COLO668 (cell line): Measurements from ENCODE around the gene ZNF366.

Experiments
- DNase-seq: peaks from one replicate; lab custom pipeline; 2025; ENCODE audit not compliant: unreplicated experiment; lab: John Stamatoyannopoulos, UW

ZNF366 gene

GRCh38 chr5:72497823-72498222 is 9.4 kb downstream of the ZNF366 start:
- DNase-seq: no peak

- DNase-seq: no peak
Observed at GRCh38 chr5:72495410-72495809, 11.8 kb downstream of the ZNF366 start.

DNA sequence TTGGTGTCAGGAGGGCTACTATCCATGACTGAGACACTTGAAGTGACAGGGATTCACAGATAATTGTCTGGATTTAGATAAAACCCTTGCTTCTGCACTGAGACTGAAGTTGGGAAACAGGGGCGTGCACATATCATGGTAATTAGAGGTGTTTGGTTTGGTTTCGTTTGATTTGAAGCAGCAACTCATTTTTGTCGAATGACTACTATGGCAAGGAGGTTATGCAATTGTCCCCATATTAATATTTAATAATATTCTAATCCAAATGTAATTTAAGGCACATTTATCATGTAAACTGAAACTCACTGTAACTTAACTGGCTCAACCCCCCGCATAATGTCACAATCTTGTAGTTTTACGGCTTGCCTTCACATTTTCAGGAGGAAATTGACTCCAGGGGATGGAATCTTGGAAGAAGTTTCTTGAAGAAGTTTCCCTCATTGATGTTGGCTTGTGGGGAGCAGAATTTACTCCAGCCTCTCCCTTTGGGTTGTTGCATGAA is 12.5 kb downstream of the ZNF366 start:
- DNase-seq: no peak

DNA sequence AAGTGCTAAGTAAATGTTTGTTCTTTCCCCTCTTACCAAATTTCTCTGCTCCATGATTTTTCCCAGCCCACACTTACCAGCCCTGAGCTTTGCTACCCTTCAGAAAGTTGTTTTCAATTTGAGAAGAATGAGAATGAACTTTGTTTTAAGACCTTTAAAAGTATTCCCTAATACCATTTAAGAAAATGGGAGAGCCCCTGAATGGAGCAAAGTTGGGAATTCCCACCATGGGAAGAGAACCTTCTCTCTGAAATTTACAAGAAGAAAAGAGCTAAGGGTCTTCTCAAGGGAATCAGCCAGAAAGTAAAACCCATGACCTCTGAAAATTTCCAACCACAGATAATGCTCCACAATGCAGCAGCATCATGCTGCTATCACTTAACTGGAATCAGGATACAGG is 17.7 kb downstream of the ZNF366 start:
- no peak for DNase-seq

DNA sequence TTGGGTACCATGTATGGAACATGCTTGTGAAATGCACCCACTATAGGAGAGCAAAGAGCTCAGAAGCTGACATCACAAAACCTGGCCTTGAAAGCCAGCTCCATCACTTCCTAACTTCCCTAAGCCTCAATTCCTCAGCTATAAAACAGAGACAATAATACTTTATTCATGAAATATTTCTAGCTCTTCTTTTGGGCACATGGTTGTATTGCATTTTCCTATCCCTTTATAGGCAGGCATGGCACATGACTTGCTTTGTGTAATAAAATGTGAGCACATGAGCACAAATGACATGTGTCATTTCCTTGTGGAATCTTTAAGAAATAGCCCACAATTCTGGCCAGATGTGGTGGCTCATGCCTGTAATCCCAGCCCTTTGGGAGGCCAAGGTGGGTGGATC is 18.5 kb downstream of the ZNF366 start:
- DNase-seq: no peak

DNA sequence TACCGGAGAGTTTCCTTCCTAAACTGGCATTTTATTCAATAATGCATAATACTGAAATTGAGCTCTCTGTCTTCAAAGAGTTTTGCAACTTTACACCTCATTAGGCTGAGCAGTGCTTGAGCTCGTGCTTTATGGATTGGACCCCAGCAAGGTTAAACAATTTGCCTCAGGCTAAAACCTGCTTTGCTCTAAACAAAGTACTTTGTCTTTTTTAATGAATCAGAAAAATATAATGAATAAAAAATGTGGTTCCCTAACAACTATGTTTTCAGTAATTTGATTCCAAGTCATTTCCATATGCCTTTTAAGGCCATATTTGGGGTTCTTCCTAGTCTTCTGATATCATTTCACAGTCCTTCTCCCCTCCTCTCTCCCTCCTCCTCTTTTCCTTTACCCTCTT is 20.0 kb downstream of the ZNF366 start:
- no peak for DNase-seq

DNA sequence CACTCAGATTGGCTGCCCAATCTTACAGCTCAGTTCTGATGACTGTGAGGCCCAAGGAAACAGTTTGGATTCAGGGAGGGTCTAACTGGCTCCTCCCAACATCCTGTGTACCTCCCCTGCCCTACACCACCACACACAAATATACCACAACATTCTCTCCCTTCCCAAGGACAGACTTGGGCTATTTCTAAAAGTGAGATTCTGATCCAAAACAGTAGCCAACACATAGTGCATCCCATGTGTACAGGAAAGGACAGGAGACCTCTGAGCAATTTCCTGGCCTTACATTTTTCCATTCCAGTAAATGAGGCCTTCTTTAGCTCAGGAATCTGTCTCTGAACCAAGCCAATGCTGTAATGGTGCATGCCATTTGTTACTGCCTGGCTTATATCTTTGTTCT is 20.8 kb downstream of the ZNF366 start:
- no peak for DNase-seq

GRCh38 chr5:72485430-72485974 is 21.7 kb downstream of the ZNF366 start:
- DNase-seq: no peak

DNA sequence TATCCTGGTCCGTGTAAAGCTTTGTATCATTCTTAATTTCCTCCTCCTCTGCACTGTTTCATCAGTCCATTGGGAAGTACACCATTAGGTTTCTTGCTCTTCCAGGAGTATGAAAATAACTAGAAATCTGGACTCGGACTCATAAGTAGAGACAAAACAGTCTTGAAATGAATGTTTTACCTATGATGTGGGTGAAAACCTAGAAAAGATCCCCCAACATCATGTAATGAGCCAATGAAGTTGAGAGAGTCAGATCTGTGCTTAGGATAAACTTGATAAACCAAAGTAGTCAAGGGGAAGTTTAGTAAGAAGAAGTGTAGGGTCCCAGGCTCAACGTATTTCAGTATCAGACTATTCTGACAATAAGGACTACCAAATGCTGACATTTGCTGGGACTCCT is 25.2 kb downstream of the ZNF366 start:
- no peak for DNase-seq

GRCh38 chr5:72480841-72481240 is 26.4 kb downstream of the ZNF366 start:
- DNase-seq: no peak

GRCh38 chr5:72479921-72480320 is 27.3 kb downstream of the ZNF366 start:
- no peak for DNase-seq

GRCh38 chr5:72478684-72479083 is 28.5 kb downstream of the ZNF366 start:
- DNase-seq: no peak

- no peak for DNase-seq
Observed at GRCh38 chr5:72478276-72478675, 28.9 kb downstream of the ZNF366 start.

DNA sequence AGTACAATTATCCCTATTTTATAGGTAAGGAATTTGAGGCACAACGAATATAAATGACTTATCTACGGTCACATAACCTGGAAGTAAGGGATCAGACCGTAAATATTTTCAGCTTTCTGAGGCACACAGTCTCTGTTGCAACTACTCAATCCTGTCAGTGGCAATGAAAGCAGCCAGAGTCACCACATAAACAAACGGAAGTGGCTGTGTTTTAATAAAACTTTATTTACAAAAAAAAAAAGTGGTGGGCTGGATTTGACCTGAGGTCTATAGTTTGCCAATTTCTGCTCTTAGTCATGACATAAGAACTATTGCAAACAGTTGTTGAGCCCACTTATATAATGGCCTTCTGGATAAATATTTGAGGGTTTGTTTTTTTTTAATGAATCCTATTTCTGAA is 29.6 kb downstream of the ZNF366 start:
- no peak for DNase-seq

DNA sequence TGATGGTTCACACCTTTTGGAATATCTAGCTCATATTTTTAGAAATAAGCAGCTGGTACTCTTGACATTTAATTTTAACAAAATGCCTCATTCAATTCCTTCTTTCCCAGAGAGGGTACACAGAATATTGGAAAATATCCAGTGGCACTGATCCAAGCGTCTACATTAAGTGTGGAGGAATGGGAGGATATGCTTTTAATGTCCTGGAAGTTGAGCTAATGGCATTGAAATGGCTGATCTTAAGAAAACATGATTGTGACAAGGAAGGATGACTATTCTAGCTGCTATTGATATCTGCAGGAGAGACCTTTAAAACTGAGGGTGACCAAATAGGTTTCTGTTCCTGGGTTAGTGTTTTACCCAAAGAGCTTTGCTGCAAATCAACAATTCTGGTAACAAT is 30.0 kb downstream of the ZNF366 start:
- no peak for DNase-seq

- no peak for DNase-seq
Observed at GRCh38 chr5:72476721-72477120, 30.5 kb downstream of the ZNF366 start.

DNA sequence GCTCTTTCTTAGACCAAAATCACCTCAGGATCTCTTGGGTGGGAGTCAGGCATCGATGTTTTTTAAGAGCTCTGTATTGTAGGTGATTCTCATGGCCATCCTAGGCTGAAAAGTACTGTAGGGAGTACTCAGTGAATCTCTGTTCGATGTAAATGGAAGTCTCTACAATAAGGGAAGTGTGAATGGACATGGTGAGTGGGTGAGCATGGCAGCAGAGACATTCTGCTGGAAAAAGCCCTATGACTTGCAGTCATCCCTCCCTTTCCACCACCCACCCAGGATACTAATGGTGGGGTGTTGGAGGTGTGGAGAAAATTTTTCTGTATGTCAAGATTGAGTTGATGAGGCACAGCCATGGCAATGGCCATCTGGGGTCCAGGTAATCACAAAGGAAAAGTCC is 30.9 kb downstream of the ZNF366 start:
- no peak for DNase-seq

DNA sequence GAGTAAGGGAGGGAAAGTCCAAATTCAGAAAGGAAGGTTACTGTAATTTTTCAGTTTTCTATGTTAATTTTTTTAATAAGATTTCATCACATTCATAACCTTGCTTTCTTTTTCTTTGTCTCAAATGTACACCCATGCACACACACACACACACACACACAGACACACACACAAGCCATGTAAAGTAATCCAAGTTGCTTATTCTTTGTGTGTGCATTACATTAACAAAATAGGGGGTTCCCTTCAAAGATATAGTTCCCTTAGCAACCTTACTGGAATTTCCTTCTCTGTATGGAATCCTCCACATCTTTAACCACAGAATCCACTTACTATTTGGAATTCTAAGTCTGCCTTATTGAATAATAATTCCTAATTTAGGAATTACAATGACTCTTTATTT is 32.7 kb downstream of the ZNF366 start:
- no peak for DNase-seq

DNA sequence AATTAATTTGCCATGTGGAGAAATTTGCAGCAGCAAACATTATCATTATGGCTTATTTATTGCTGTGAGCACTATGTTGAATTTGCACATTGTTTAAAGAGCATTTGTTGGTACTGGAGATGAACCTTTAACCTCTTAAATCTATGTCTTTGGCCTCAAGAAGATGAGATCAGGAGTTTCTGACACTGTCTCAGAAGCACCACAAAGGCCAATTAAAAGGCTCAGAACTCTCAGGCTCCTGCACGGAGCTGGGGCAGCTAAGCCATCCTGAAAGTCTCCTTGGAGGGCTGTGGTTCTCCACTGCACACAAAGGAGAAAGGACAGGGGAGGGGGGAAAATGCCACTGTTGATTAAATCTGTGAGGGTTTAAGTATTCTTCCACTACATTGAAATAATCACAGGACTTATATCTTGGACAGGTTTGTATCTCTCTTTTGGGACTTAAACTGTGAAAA is 33.1 kb downstream of the ZNF366 start:
- no peak for DNase-seq

GRCh38 chr5:72472666-72473422 is 34.4 kb downstream of the ZNF366 start:
- DNase-seq: no peak

GRCh38 chr5:72472031-72472430 is 35.2 kb downstream of the ZNF366 start:
- no peak for DNase-seq

DNA sequence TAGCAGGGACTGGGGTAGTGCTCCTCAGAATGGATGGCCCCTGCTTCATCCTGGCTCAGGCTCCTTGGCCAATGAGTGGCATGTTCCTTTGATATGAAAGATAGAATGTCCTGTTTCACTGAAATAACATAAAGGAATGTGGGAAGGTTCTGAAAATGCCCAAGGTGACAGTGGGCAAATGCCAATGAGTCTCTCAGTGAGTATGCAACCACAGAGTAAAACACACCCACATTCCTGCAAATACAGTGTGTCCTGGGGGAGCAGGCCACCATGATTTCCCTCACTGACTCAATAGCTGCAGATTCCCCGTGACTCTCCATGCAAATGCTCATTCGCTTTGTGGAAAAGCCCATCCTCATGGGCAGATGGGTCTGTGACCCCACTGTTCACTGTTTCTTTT is 36.4 kb downstream of the ZNF366 start:
- no peak for DNase-seq

- DNase-seq: no peak
Observed at GRCh38 chr5:72468606-72469005, 38.6 kb downstream of the ZNF366 start.
